Liver (tissue), 3 donors: ENCODE results near the gene HOXD4.

Experiments used
- CTCF ChIP-seq: fragments of 150-350 bp; IDR thresholded peaks from 2 replicates; pipeline ENCODE4 v1.5.1; 2017; ENCODE audit warnings: improper control_type of control experiment, low read depth, low read length; ENCODE audit not compliant: missing input control
- EGR1 ChIP-seq, 2 donors: IDR thresholded peaks; 2 replicates each; pipeline ENCODE4 v1.6.1; 2016 to 2018; ENCODE audit warnings: antibody characterized with exemption in 2 of 2, low read depth in 2 of 2
- GABPA ChIP-seq, 2 donors: IDR thresholded peaks in 1 of 2; conservative IDR thresholded peaks in 1 of 2; 2 replicates each; pipeline ENCODE4 v1.6.1; 2016; ENCODE audit warnings: antibody characterized with exemption in 2 of 2, mild to moderate bottlenecking in 1 of 2, moderate library complexity in 1 of 2
- HNF4G ChIP-seq: IDR thresholded peaks from 2 replicates; pipeline ENCODE4 v1.6.1; 2016; ENCODE audit warnings: antibody characterized with exemption
- JUND ChIP-seq, 2 donors: IDR thresholded peaks; 2 replicates each; pipeline ENCODE4 v1.6.1; 2016; ENCODE audit warnings: antibody characterized with exemption in 2 of 2
- MAX ChIP-seq: IDR thresholded peaks from 2 replicates; pipeline ENCODE4 v1.6.1; 2016; ENCODE audit warnings: antibody characterized with exemption
- NR2F2 ChIP-seq: IDR thresholded peaks from 2 replicates; pipeline ENCODE4 v1.6.1; 2016; ENCODE audit warnings: antibody characterized with exemption
- RAD21 ChIP-seq, 2 donors: IDR thresholded peaks; 2 replicates each; pipeline ENCODE4 v1.6.1; 2016; ENCODE audit warnings: antibody characterized with exemption in 2 of 2, mild to moderate bottlenecking in 2 of 2
- REST ChIP-seq: IDR thresholded peaks from 2 replicates; pipeline ENCODE4 v1.6.1; 2016; ENCODE audit warnings: antibody characterized with exemption, mild to moderate bottlenecking
- RXRA ChIP-seq, 2 donors: IDR thresholded peaks; 2 replicates each; pipeline ENCODE4 v1.6.1; 2017 to 2018; ENCODE audit warnings: antibody characterized with exemption in 2 of 2, mild to moderate bottlenecking in 1 of 2
- SP1 ChIP-seq: IDR thresholded peaks from 2 replicates; pipeline ENCODE4 v1.6.1; 2018; ENCODE audit warnings: antibody characterized with exemption, mild to moderate bottlenecking
- TAF1 ChIP-seq: conservative IDR thresholded peaks from 2 replicates; pipeline ENCODE4 v1.6.1; 2016; ENCODE audit warnings: antibody characterized with exemption, mild to moderate bottlenecking
- YY1 ChIP-seq: IDR thresholded peaks from 2 replicates; pipeline ENCODE4 v1.6.1; 2016; ENCODE audit warnings: antibody characterized with exemption, mild to moderate bottlenecking
- TF ChIP-seq, protein P1 (sequence below): IDR thresholded peaks from 2 replicates; pipeline ENCODE4 v1.6.1; 2016; ENCODE audit warnings: antibody characterized with exemption
- donor health status: healthy.
- donor health status: healthy.

GRCh38 chr2:176160251-176160985 lies 9.1 kb downstream of the HOXD4 start:
- no peak for TF ChIP-seq CTCF
- no peak for TF ChIP-seq YY1
- TF ChIP-seq JUND (IDR thresholded peaks at IDR 0.05) = no peak
- no peak for TF ChIP-seq TAF1
- no peak for TF ChIP-seq RAD21 (IDR thresholded peaks at IDR 0.05)
- no peak for TF ChIP-seq EGR1 (IDR thresholded peaks at IDR 0.05; ENCODE audit: low read depth in 2 of 2)
- TF ChIP-seq HNF4G = no peak
- no peak for TF ChIP-seq SP1
- TF ChIP-seq RXRA (IDR thresholded peaks at IDR 0.05) = no peak
- TF ChIP-seq GABPA (IDR thresholded peaks at IDR 0.05 in 1 of 2, conservative IDR thresholded peaks at IDR 0.05 in 1 of 2) = no peak
- no peak for TF ChIP-seq MAX
- TF ChIP-seq, protein P1, sequence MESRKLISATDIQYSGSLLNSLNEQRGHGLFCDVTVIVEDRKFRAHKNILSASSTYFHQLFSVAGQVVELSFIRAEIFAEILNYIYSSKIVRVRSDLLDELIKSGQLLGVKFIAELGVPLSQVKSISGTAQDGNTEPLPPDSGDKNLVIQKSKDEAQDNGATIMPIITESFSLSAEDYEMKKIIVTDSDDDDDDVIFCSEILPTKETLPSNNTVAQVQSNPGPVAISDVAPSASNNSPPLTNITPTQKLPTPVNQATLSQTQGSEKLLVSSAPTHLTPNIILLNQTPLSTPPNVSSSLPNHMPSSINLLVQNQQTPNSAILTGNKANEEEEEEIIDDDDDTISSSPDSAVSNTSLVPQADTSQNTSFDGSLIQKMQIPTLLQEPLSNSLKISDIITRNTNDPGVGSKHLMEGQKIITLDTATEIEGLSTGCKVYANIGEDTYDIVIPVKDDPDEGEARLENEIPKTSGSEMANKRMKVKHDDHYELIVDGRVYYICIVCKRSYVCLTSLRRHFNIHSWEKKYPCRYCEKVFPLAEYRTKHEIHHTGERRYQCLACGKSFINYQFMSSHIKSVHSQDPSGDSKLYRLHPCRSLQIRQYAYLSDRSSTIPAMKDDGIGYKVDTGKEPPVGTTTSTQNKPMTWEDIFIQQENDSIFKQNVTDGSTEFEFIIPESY = no peak
- no peak for TF ChIP-seq REST
- TF ChIP-seq NR2F2 = no peak
